ENCODE measurements around the gene POU6F2.
"Not testable (repeated sequence)": the region's sequence is repeated elsewhere in the genome, so short reads cannot be mapped to it uniquely, and the experiment has no call there.

Gene POU6F2

DNA sequence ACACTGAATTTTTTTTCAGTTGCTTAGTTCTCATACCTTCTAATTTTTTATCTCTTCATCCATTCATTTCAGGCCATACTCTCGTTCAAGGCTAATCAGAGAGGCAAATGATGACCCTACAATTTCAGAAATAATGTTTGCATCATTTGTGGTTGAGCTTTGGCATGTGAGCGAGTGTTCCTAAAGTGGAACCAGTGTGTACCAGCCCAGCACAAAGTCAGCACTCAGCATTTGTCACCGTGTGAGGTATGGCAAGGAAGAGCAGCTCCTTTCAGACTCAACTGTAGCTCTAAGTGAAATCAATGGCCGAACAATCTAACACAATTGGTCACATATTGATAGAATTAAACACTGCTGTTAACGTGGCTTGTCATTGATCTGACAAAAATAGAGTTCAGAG, 154.6 kb downstream of the POU6F2 start:
- DNase-seq = no peak

DNA sequence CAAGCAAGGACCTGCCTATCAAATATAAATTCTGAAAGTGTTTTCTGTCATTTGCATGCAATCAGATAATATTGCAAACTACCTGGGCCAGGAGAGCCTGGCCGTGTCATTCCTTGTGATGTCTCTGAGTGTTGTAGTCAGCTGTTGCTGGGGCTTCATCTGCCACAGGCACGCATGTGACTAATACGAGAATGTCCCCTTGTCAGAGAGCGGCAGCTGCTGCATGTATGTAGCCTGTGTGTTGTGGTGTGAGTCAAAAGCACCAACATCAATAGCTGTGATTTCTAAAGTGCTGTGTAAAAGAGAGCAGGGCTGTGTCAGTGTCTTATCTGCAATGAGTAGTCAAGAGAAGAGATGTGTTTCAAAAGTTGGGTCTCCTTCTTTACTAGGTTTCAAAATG, 155.4 kb downstream of the POU6F2 start:
- DNase-seq = no peak

DNA sequence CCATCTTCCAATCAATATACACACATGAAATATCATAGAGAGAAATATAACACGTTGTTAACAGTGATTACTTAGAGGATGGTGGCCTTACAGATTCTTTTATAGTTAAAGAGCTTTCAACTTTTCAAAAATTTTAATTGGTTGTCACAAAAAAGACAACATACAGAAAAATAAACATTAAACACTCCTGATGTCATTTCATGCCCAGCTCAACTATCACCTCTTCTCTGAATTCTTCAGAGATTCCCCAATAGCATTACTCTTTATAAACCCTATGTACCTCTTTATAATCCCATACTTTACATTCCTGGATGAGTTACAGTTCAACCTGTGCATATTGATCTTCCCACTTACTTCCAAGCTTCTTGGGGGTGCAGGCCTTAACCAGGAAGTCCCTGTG, 159.8 kb downstream of the POU6F2 start:
- no peak for DNase-seq

DNA sequence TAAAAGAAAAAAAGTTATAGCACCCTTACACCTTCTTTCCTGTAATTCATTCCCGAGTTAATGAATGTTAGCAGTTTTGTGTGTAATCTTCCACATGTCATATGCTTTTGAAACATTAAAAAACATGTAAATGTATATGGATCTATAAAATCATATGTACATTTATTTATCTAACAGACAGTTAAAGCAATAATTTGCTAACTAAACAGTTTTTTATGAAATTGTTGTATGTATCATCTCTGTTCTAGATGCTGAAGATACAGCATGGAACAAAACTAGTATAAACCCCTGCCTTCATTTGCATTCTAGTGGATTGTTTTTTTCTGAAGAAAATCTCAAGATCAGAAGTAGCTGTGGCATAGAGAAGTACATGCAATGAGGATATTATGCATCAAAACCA, 165.0 kb downstream of the POU6F2 start:
- DNase-seq = no peak

DNA sequence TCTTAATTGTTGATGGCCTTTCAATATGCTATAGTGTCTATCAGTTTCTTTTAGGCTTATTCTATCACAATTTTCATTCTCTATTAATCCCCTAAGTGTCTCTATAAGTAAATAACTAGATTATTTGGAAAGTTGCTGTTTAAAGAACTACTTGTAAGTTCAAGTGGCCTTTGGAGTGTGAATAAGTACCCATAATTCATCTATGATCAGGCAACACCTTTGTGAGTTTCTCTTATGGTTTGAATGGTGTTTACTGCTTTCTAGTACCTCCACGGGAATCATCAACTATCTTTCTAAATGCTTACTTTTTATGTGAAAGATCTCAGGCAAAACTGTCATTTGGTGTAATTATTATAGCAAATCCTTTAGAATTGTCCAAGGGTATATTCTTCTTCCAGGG, 166.7 kb downstream of the POU6F2 start:
- no peak for DNase-seq

DNA sequence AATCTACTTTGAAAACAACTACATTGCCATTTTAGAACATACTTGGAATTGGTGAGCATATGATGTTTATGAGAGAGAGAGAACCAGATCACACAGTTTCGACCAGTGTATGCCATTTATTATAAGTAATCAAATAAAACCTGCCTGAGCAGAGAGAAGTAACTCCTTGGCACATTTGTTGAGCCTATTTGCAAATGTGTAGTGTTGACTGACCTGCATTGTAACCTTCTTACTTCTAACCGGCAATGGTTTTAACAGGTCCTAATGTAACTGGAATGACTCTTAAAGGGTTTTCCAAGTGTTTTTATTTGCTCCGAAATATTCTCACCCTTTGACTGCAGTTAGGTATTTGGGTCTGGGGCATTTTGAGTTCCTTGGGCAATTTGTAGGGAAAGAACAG, 167.6 kb downstream of the POU6F2 start:
- DNase-seq = no peak

DNA sequence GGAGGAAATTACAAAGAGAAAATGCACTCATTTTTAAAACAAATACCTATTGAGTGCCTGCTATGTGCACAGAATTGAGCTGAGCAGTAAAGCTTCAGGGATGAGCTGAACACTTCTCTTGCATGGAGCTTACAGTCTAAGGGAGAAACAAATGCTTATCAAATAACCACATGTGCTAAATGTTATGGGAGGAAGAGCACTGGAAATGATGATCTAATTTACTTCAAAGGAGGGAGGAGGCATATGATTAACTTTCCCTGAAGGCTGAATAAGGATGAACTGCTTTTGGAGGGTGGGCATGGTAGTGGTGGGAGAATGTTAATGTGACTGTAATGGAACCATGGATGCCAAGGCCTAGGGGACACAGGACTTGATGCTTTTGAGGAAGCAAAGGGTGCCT, 168.2 kb downstream of the POU6F2 start:
- no peak for DNase-seq

DNA sequence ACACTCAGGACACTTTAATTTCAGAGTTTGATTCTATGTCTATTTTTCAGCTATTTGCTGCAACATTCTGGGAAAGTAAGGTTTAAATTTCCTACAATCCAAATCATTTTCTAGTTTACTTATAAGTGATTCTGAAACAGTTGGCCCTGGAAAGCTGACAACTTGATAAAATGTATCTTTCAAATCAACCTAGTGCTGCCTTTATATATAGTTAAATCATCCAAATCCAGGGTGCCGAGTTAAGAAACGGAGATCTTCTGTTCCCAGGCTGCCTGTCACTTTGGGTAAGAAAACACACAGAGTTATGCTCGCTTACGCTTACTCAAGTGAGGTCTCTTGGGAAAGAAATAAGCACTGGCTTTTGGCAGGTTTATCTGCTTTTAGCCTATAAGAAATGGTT, 175.0 kb downstream of the POU6F2 start:
- no peak for DNase-seq

DNA sequence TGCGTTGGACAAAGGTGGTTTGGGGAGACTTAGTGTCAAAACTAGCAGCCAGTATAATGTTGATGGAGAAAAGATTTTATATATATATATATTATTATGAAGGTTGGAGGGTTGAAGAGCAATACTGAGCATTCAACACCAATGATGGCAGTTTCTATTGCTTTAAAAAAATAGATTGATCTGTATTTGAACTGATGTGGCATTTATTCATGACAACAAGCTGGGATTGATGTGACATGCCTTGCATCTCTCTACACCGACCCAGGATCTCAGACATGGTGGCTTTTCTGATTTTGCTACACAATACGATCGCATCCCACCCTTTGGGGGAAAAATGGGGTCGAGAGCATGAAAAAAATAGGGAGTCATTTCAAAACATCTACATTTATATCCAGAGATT, 175.4 kb downstream of the POU6F2 start:
- DNase-seq = no peak

DNA sequence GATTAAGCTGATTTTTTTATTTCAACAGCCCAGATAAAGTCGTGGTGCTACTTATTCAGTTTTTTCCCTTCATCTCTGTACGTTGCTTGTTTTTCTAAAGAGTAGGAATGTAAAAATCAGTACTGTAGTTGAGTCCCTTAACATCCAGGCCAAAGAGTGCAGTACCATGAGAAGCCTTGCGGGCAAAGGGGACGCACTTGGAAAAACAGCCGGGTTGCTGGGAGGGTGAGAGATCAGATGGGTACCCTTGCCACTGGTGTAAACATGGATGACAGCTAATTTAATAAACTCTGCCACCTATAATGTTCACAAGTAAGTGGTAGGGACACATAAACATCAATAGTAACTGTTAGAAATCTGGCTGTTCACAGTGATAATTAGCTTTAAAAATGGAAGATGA, 175.9 kb downstream of the POU6F2 start:
- no peak for DNase-seq

DNA sequence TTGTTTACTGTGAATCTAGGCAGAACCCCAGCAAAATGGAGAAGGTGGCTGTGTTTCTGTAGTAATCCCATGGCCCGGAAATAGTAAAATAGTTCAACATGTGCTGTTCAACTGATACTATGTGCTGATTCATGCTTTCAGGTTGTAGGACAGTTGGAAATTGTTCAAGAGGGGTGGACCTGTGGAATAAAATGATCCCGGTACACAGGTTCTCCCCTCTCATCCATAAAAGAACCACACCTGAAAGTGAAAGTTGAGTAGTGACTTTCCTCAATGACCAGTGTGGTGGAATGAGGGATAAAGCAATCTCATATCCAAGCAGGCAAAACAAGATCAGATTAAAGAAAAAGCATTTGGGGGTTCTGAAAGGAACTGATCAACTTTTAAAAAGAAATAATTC, 177.1 kb downstream of the POU6F2 start:
- no peak for DNase-seq

DNA sequence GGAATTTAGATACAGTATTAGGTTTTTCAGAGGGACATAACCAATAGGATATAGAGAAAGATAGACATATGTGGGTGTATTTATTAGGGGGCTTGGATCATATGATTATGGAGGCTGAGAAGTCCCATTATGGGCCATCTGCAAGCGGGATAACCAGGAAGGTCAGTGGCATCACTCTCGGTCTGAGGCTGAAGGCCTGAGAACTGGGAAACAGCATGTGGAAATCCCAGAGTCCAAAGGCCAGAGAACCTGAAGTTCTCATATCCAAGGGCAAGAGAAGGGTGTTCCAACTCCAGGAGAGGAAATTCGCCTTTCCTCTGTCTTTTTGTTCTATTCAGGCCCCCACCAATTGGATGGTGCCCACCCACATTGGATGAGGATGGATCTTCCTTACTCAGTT, 180.7 kb downstream of the POU6F2 start:
- no peak for DNase-seq

DNA sequence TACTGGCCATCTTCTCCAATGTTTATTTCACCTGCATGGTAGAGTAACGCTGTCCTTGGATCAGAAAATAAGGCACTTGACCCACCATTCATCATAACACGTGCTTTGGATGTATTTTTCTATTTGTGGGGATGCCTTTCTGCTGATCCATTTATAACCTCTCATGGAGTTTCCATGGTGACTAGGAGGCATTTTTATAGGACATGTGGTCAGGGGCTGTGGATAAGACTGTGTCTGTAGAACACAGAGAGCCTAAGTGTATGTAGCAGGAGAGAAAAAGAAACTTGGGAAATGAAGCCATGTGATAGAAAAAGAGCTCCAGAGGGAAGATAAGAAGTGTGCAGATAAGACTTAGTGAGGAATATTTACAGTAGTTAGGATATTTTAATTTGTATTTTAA, 184.2 kb downstream of the POU6F2 start:
- no peak for DNase-seq

DNA sequence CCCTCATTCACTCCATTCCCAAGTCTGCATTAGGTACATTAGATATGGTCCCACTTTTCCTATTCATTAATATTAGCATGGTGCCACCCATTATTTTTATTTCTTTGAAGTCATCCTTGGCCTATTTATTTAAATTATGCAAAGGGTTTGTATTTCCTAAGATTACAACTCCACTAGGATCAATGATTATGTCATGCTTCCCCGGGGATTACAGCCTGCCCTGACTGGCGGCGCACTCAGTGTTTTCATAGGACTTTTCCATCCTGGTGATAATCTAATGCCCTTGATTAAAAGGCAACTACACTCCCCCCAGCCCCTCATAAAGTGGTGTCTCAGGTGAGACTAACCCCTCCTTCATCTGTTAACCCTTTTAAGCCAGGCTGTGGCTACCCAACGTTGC, 187.2 kb downstream of the POU6F2 start:
- DNase-seq = no peak

DNA sequence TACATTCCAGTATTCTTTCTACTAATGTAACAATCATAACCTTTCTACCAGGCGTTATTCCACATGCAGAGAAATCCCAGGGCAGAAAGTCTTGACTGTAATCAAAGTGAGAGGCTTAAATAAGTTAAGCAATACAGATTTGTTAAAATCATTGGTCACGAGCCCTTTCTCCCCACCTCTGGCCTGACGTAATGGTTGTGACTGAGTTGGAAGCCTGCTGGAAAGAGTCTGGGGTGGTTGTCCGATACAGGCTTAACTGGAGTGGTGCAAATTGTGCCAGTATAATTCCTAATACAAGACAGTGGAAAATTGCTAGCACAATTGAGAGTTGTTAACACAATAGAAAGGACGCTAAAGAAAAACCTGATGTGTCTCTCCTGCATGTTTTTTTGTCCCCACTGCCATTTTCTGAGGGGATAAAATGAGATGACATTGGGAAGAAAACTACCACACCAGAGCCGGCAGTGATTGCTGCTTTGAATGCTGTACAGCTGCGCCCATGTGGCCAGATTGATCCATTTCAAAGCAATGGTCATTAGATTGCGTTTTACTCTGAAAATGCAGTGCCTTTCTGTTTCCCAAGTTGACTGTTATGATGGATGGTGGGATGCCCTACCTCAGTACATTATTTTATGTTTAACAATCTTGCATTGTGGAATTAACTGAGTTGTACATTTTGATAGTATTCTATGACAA, 190.8 kb downstream of the POU6F2 start:
- DNase-seq = no peak

DNA sequence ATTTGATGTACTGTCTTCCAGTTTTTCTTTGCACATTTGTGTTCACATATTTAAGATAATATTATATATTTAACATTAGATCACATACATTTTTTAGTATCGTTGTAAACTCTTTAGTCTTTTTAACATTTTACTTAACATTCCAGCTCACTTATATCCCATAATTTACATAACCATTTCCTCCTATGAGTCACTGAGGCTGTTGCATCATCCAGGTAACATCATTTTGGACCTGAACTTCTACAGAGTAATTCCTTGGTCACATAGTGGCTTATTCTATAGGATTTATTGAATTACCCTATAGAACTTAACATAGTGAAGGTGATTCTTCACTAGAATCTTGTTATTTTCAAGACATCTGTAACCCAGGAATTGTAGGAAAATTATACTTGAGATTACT, 194.4 kb downstream of the POU6F2 start:
- no peak for DNase-seq

DNA sequence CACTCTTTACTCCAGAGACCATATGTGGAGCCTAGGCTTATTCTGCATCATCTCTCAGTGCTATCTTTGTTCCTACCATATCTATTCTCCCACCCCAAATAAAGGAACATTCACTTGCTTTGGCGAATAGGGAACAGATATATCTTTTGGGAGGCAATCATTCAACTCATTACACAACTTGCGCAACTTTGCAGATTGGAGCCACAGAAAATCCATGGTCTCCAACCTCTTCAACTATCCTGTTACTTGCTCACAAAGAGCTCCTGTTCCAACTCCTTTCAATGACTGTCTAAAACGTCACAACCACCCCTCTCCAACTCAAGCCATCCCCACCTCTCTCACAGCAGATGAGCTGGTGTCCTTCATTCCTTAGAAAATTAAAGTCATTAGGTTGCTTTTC, 203.7 kb downstream of the POU6F2 start:
- no peak for DNase-seq

DNA sequence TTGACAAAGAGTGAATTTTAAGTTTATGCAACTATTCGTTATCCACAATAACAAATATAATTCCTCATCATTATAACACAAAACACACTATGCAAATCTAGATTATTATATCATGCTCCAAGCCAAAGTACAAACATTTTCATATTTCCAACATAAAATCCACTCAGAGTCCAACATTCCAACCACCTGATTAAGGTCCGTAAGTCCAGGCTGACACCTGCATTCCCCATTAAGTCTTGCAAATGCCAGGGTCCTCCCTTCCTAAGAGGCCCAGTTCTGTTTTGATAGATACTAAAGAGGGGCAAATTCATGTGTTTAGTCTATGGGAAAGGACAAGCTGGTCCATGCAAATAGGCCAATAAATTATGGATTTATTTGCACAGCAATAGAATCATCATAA, 206.1 kb downstream of the POU6F2 start:
- DNase-seq = no peak

DNA sequence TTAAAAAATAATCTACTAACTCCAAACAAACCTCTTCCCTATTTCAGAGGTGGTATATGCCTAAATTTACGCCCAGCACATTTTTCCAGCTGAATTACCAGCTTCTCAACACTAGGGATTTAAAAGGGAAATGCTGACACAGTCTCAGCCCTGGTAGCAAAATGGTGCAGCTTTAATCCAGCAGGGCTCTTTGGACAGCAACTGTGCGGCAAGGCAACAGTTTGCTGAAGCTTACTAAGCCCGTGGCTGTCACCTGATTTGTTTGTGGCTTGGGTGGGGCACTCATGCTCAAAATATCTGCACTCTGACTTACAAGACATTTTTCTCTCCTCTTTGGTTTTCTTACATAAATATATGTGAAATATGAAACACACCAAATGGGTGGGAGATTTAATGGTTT, 206.7 kb downstream of the POU6F2 start:
- no peak for DNase-seq

DNA sequence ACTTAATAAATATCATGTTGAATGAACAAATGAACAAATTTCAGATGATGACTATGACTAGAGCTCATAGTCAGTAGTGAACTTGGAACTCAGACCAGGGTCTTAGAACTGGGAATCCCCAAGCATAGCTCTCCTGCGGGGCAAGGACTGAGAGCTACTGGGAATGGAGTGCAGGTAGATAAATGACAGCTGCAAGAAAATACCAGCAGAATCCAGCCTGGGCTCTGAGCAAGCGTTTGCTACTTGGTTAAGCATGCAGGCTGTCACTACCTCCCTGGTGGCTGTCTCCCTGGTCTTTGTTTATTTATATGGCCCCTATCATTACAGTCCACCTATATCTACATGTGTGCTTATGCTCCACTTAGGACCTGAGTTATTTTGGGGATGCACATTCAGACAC, 208.4 kb downstream of the POU6F2 start:
- no peak for DNase-seq

DNA sequence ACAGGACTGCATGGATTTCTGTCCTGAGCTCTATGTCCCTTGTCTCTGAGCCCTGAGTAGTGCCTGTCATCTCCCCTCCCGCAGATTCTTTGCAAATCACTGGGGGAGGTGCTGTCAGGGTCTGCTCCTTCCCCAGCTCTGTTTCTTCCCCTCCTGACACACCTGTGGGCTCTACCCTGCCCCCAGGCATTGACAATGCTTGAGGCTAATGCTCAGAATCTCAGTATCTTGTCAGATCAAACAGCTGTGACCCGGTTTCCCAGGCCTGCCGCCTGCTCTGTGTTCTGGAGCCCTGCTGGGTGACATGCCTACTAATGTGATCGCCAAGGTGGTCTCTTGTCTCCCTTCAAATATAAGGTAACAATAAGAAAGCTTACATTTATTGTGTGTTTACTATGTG, 209.0 kb downstream of the POU6F2 start:
- DNase-seq = no peak

DNA sequence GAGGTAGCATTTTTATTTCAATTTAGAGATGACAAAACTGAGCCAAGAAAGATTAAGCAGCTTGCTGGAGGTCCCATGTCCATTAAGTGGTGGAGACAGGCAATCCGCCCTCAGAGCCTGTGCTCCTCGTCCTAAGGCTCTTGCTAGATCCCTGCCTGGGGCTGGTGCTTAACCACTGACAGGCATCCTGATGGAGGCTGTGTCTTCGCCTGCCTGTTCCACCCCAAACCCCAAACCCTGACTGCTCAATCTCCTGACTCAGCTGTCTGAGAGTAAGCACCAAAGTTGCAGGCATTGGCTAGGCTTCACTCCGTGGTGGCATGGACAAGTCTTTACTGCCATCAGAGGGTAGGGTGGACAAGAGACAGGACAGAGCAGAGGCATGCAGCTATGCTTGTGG, 209.4 kb downstream of the POU6F2 start:
- DNase-seq = no peak

DNA sequence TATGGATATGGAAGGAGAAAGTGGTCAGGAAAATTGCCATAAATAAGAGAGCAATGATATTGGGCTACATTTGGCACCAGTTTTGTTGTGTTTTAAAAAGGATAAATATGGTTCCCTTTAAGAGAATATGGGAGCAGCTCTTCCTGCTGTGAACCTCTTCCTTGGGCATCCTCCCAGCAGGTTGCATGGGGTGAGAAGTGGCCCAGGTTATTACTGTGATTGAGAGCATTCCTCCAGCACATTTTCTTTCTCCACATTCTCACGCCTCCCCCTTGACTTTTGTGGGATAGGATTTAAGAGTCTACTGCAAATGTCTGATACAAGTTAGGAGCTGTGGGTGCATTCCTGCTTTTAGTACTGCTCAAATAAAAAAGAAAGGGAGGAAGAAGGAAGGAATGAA, 214.8 kb downstream of the POU6F2 start:
- DNase-seq = no peak

DNA sequence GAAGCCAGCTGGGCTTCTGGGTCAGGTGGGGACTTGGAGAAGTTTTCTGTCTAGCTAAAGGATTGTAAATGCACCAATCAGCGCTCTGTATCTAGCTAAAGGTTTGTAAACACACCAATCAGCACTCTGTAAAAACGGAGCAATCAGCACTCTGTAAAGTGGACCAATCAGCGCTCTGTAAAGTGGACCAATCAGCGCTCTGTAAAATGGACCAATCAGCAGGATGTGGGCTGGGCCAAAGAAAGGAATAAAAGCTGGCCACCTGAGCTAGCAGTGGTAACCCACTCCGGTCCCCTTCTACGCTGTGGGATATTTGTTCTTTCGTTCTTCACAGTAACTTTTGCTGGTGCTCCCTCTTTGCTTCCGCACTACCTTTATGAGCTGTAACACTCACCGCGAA, 216.7 kb downstream of the POU6F2 start:
- not testable (repeated sequence) for DNase-seq

DNA sequence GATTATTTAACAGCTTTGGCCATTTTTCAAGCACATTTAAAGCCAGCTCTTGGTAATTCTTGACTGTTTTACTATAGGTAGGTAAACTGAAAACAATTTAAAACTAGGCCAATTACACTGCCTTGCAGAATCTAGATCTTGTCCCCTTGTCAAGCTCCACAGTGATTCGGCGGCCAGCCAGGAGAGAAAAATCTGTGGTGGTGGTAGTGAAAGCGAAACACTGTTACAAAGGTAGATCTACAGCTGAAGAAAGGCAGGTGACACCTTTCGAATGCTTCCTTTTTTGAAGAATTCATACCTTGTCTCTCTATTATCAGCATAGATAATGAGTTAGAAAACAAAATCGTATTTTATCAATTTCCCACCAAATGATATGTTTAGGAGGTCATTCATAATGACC, 218.3 kb downstream of the POU6F2 start:
- no peak for DNase-seq

DNA sequence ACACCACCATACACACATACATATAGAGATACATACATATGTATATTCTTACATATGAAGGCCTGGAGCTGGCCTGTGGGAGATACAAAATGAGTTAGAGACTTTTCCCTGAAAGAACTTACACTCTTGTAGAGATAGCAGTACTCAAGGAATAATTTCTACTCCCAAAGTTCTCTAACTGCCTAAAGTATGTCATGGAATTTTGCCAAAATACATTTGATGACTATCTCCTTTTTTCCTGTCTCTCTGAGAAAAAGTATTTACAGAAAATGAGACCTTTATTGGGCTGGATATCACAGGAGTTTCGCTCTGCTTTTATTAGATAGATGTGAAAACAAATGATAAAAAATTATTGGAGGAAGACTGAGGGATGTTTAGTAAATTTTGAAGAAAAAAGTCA, 220.1 kb downstream of the POU6F2 start:
- no peak for DNase-seq
